Trophoblast cell (in vitro differentiated cells and primary cell): ENCODE measurements around the gene LDB2.

Source experiments
- DNase-seq, 2 donors: peaks; one replicate each; pipeline ENCODE4 v3.0.0-alpha.2; 2016
- H2AFZ ChIP-seq: 2 replicates; pipeline ENCODE4 v1.6.1; 2013; ENCODE audit warnings: low read length, moderate library complexity, mild to moderate bottlenecking; ENCODE audit not compliant: insufficient read depth, poor library complexity
- H2AK5ac ChIP-seq: 2 replicates; pipeline ENCODE4 v1.6.1; 2013; ENCODE audit warnings: mild to moderate bottlenecking, low read length
- H2BK120ac ChIP-seq: 2 replicates; pipeline ENCODE4 v1.6.1; 2013; ENCODE audit warnings: low read length, mild to moderate bottlenecking, moderate library complexity; ENCODE audit not compliant: insufficient read depth, poor library complexity
- H2BK12ac ChIP-seq: 2 replicates; pipeline ENCODE4 v1.6.1; 2013; ENCODE audit warnings: mild to moderate bottlenecking, low read length, moderate library complexity
- H2BK5ac ChIP-seq: 2 replicates; pipeline ENCODE4 v1.6.1; 2013; ENCODE audit warnings: low read length, low read depth, moderate library complexity, mild to moderate bottlenecking; ENCODE audit not compliant: poor library complexity
- H3K14ac ChIP-seq: 2 replicates; pipeline ENCODE4 v1.6.1; 2013; ENCODE audit warnings: mild to moderate bottlenecking, low read length
- H3K18ac ChIP-seq: 2 replicates; pipeline ENCODE4 v1.6.1; 2013; ENCODE audit warnings: mild to moderate bottlenecking, low read length
- H3K23ac ChIP-seq: 2 replicates; pipeline ENCODE4 v1.6.1; 2013; ENCODE audit warnings: low read length
- H3K27ac ChIP-seq: 2 replicates; pipeline ENCODE4 v1.5.1; 2013; ENCODE audit warnings: low read depth, mild to moderate bottlenecking, inconsistent platforms, low read length, moderate library complexity
- H3K27me3 ChIP-seq: 2 replicates; pipeline ENCODE4 v1.6.1; 2013; ENCODE audit warnings: inconsistent platforms, mild to moderate bottlenecking, low read length, moderate library complexity; ENCODE audit not compliant: insufficient read depth
- H3K36me3 ChIP-seq, 2 experiments: 1 replicate in 1 of 2; 2 replicates in 1 of 2; pipeline ENCODE4 v1.6.1; 2013; ENCODE audit warnings: low read length in 2 of 2, mild to moderate bottlenecking in 2 of 2, moderate library complexity in 1 of 2; ENCODE audit not compliant: insufficient read depth in 2 of 2, control insufficient read depth in 1 of 2
- H3K4ac ChIP-seq: 2 replicates; pipeline ENCODE4 v1.6.1; 2013; ENCODE audit warnings: low read depth, mild to moderate bottlenecking, low read length, moderate library complexity
- H3K4me1 ChIP-seq, 2 experiments: 1 replicate in 1 of 2; 2 replicates in 1 of 2; pipeline ENCODE4 v1.6.1; 2013; ENCODE audit warnings: low read length in 2 of 2, mild to moderate bottlenecking in 2 of 2, moderate library complexity in 1 of 2; ENCODE audit not compliant: insufficient read depth in 2 of 2, control insufficient read depth in 1 of 2
- H3K4me2 ChIP-seq: 2 replicates; pipeline ENCODE4 v1.6.1; 2013; ENCODE audit warnings: inconsistent platforms, mild to moderate bottlenecking, low read length, moderate library complexity
- H3K4me3 ChIP-seq: 2 replicates; pipeline ENCODE4 v1.5.1; 2013; ENCODE audit warnings: mild to moderate bottlenecking, low read depth, low read length, inconsistent platforms
- H3K79me1 ChIP-seq: one replicate; pipeline ENCODE4 v1.6.1; 2013; ENCODE audit warnings: low read length
- H3K79me2 ChIP-seq: 2 replicates; pipeline ENCODE4 v1.6.1; 2013; ENCODE audit warnings: low read length, mild to moderate bottlenecking; ENCODE audit not compliant: control insufficient read depth, insufficient read depth, poor library complexity
- H3K9ac ChIP-seq: 2 replicates; pipeline ENCODE4 v1.6.1; 2013; ENCODE audit warnings: mild to moderate bottlenecking, low read length
- H3K9me3 ChIP-seq: 2 replicates; pipeline ENCODE4 v1.6.1; 2013; ENCODE audit warnings: low read depth, mild to moderate bottlenecking, control low read depth, inconsistent platforms, low read length; ENCODE audit not compliant: insufficient read depth
- H4K12ac ChIP-seq: 2 replicates; pipeline ENCODE4 v1.6.1; 2013; ENCODE audit warnings: low read depth, mild to moderate bottlenecking, low read length, moderate library complexity
- H4K8ac ChIP-seq: 2 replicates; pipeline ENCODE4 v1.6.1; 2013; ENCODE audit warnings: low read depth, mild to moderate bottlenecking, low read length, moderate library complexity
- H4K91ac ChIP-seq: one replicate; pipeline ENCODE4 v1.6.1; 2013; ENCODE audit warnings: low read depth, mild to moderate bottlenecking, low read length, moderate library complexity
- WGBS: extraction: QIAGEN DNeasy Blood & Tissue Kit; methylation state at CpG from one replicate; pipeline ENCODE4 v1.1.7; 2013; ENCODE audit warnings: missing lambda C conversion rate; ENCODE audit not compliant: insufficient read length, insufficient coverage; ENCODE audit errors: extremely low coverage; 5-methylcytosine and 5-hydroxymethylcytosine counted together

Gene LDB2

DNA sequence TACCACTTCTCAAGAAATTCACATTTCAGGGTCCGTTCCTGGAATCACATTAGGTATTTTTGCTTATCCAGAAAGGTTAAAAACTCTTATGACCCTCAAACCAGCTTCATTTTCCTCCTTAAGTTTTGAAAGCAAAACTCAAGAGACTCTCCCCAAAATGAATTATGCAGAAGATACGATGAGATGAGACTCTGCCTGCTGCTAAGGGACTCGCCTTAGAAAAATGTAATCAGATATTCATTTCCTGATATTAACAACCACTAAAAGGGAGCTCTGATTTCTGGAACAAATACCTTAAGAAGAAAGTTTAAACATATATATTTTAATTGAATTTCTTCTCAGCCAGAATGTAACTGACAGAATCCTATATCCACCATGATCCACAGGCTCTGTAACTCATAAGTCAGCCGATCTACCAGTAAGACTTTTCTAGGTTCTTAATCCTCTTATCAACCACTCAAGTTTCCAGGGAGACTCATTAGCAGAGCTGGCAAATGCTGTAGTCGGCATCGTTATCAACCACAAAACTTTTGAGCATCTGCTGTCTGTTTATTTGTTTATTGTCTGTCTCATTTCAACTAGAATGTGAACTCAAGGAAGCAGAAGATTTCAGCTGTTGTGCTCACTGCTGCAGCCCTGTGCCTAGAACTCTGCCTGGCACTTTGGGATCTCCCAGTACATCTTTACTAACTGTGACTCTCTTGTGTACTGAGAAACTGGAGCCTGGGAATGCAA, 112.5 kb downstream of the LDB2 start:
- Histone ChIP-seq H3K4me2 (no peak overlapping the region), H3K4me1 (peaks cover 0 to 1% of the 10 kb centered on the region in 2 experiments), H3K79me1 (no peaks in the 10 kb centered on the region), H4K91ac (no peak overlapping the region), H2BK5ac (no peak overlapping the region), H3K27ac (no peak overlapping the region), H3K79me2 (no peaks in the 10 kb centered on the region), H3K27me3 (no peaks in the 10 kb centered on the region), H3K4me3 (no peak overlapping the region), H2BK120ac (no peak overlapping the region), H3K23ac (no peak overlapping the region), H3K14ac (no peak overlapping the region), H3K4ac (no peak overlapping the region), H2AFZ (no peak overlapping the region), H3K36me3 (no peaks in the 10 kb centered on the region), H3K18ac (no peak overlapping the region), H3K9me3 (peaks cover 2% of the 10 kb centered on the region), H2BK12ac (no peak overlapping the region), H4K12ac (no peak overlapping the region), H4K8ac (no peak overlapping the region), H2AK5ac (no peak overlapping the region), H3K9ac (no peak overlapping the region)
- DNase-seq, result no peak
- no CpG with 5 or more reads among the region's 6 CpGs for WGBS

GRCh38 chr4:16783119-16783518, 115.3 kb downstream of the LDB2 start:
- Histone ChIP-seq H3K4ac (no peak overlapping the region), H4K8ac (no peak overlapping the region), H3K27me3 (no peaks in the 10 kb centered on the region), H3K4me1 (peaks cover 0 to 1% of the 10 kb centered on the region in 2 experiments), H2AFZ (no peak overlapping the region), H4K12ac (no peak overlapping the region), H3K36me3 (no peaks in the 10 kb centered on the region), H3K9ac (no peak overlapping the region), H3K23ac (no peak overlapping the region), H3K79me2 (no peaks in the 10 kb centered on the region), H3K9me3 (peaks cover 2% of the 10 kb centered on the region), H3K4me3 (no peak overlapping the region), H3K14ac (no peak overlapping the region), H3K79me1 (no peaks in the 10 kb centered on the region), H2BK5ac (no peak overlapping the region), H3K4me2 (no peak overlapping the region), H2BK12ac (no peak overlapping the region), H4K91ac (no peak overlapping the region), H2AK5ac (no peak overlapping the region), H2BK120ac (no peak overlapping the region), H3K27ac (no peak overlapping the region), H3K18ac (no peak overlapping the region)
- DNase-seq, result no peak
- no CpG with 5 or more reads among the region's 4 CpGs for WGBS

GRCh38 chr4:16779028-16779675, 119.3 kb downstream of the LDB2 start:
- Histone ChIP-seq H2BK120ac (no peak overlapping the region), H3K4me3 (no peak overlapping the region), H3K9ac (no peak overlapping the region), H2AK5ac (no peak overlapping the region), H3K27ac (no peak overlapping the region), H3K4ac (no peak overlapping the region), H3K14ac (no peak overlapping the region), H3K9me3 (no peaks in the 10 kb centered on the region), H3K79me2 (no peaks in the 10 kb centered on the region), H3K18ac (no peak overlapping the region), H4K12ac (no peak overlapping the region), H4K8ac (no peak overlapping the region), H2BK12ac (no peak overlapping the region), H3K79me1 (no peaks in the 10 kb centered on the region), H3K27me3 (no peaks in the 10 kb centered on the region), H2AFZ (no peak overlapping the region), H3K4me1 (peaks cover 0 to 1% of the 10 kb centered on the region in 2 experiments), H3K36me3 (no peaks in the 10 kb centered on the region), H2BK5ac (no peak overlapping the region), H3K4me2 (no peak overlapping the region), H4K91ac (no peak overlapping the region), H3K23ac (no peak overlapping the region)
- no CpG with 5 or more reads among the region's 10 CpGs for WGBS
- DNase-seq, result no peak

DNA sequence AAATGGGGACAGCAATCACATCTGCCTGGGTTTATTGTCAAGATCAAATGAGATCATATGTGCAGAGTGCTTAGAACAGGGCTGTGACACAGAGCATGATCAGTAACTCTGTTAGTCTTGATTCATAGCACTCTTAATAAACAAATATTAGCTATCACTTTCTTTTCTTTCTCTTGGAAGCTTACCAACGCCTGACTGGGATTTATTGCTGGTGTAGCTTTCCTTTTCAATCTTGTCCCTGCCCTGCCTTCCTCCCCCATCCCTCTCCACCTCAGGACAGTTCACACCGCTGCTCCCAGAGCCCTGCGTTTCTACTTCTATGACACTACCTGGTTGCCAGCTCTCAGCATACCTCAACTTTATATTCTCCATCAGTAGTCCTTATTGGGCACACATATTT, 120.7 kb downstream of the LDB2 start:
- H3K4me2 ChIP-seq, result no peak overlapping the region
- H3K4me1 ChIP-seq, result no peaks in the 10 kb centered on the region
- no peak overlapping the region for H2AK5ac ChIP-seq
- no peak overlapping the region for H3K18ac ChIP-seq
- WGBS, result no CpG with 5 or more reads among the region's 3 CpGs
- DNase-seq, result no peak
- no peaks in the 10 kb centered on the region for H3K27me3 ChIP-seq
- no peak overlapping the region for H4K12ac ChIP-seq
- no peak overlapping the region for H3K27ac ChIP-seq
- H3K79me1 ChIP-seq, result no peaks in the 10 kb centered on the region
- H4K8ac ChIP-seq, result no peak overlapping the region
- no peak overlapping the region for H3K14ac ChIP-seq
- H3K9ac ChIP-seq, result no peak overlapping the region
- H3K4me3 ChIP-seq, result no peak overlapping the region
- H2BK5ac ChIP-seq, result no peak overlapping the region
- H2BK120ac ChIP-seq, result no peak overlapping the region
- H3K79me2 ChIP-seq, result no peaks in the 10 kb centered on the region
- no peak overlapping the region for H3K23ac ChIP-seq
- H2AFZ ChIP-seq, result no peak overlapping the region
- no peak overlapping the region for H4K91ac ChIP-seq
- no peaks in the 10 kb centered on the region for H3K9me3 ChIP-seq
- no peak overlapping the region for H2BK12ac ChIP-seq
- no peak overlapping the region for H3K4ac ChIP-seq
- H3K36me3 ChIP-seq, result no peaks in the 10 kb centered on the region
